Measurements from ENCODE around the gene TXNDC2.

DNA sequence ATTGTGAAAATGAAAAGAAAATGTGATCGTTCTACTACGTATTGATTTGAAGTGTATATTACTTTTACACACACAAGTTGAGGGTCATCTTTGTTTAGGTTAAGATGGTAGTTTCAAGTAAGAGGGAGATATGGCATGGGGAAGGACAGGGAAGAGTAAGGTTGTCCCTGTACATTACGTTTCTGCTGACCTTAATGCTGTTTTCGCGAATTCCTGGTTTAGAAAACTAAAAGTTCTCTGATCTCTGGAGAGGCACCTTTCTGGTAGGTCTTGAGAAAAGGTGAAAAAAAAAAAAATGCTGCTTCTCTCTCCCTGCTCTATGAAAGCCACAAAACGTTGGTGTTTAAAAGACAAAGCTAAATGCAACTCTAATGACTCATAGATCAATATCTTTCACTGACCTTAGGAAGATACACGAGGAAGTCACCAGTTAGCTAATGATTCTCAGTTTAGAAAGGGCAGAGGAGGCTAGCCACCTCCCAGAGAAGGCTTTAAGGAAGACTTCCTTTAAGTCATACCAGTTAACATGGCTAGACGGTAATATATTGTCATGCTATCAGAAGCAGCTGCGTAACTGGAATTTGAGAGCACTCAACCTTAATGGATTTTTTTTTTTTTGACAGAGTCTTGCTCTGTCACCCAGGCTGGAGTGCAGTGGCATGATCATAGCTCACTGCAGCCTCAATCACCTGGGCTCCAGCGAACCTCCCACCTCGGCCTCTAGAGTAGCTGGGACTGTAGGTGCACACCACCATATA lies 13.2 kb downstream of the TXNDC2 start:
- TF ChIP-seq, protein P1, sequence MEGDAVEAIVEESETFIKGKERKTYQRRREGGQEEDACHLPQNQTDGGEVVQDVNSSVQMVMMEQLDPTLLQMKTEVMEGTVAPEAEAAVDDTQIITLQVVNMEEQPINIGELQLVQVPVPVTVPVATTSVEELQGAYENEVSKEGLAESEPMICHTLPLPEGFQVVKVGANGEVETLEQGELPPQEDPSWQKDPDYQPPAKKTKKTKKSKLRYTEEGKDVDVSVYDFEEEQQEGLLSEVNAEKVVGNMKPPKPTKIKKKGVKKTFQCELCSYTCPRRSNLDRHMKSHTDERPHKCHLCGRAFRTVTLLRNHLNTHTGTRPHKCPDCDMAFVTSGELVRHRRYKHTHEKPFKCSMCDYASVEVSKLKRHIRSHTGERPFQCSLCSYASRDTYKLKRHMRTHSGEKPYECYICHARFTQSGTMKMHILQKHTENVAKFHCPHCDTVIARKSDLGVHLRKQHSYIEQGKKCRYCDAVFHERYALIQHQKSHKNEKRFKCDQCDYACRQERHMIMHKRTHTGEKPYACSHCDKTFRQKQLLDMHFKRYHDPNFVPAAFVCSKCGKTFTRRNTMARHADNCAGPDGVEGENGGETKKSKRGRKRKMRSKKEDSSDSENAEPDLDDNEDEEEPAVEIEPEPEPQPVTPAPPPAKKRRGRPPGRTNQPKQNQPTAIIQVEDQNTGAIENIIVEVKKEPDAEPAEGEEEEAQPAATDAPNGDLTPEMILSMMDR (conservative IDR thresholded peaks at IDR 0.05; ENCODE audit: low read length) = no peak
- no peak for TF ChIP-seq EZH2phosphoT487 (IDR thresholded peaks at IDR 0.05; ENCODE audit: borderline replicate concordance)
